ENCODE measurements around the gene SF3B2. TPM values are rescaled to one million over a fixed set of nuclear protein-coding genes. Genes with fewer than 3 reads are reported as not detected.
"Not testable (repeated sequence)": the region's sequence is repeated elsewhere in the genome, so short reads cannot be mapped to it uniquely, and the experiment has no call there.

SF3B2 gene, protein sequence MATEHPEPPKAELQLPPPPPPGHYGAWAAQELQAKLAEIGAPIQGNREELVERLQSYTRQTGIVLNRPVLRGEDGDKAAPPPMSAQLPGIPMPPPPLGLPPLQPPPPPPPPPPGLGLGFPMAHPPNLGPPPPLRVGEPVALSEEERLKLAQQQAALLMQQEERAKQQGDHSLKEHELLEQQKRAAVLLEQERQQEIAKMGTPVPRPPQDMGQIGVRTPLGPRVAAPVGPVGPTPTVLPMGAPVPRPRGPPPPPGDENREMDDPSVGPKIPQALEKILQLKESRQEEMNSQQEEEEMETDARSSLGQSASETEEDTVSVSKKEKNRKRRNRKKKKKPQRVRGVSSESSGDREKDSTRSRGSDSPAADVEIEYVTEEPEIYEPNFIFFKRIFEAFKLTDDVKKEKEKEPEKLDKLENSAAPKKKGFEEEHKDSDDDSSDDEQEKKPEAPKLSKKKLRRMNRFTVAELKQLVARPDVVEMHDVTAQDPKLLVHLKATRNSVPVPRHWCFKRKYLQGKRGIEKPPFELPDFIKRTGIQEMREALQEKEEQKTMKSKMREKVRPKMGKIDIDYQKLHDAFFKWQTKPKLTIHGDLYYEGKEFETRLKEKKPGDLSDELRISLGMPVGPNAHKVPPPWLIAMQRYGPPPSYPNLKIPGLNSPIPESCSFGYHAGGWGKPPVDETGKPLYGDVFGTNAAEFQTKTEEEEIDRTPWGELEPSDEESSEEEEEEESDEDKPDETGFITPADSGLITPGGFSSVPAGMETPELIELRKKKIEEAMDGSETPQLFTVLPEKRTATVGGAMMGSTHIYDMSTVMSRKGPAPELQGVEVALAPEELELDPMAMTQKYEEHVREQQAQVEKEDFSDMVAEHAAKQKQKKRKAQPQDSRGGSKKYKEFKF
- polyA plus RNA-seq (2012; ENCODE audit: insufficient read depth, insufficient read length) = 291 TPM

DNA sequence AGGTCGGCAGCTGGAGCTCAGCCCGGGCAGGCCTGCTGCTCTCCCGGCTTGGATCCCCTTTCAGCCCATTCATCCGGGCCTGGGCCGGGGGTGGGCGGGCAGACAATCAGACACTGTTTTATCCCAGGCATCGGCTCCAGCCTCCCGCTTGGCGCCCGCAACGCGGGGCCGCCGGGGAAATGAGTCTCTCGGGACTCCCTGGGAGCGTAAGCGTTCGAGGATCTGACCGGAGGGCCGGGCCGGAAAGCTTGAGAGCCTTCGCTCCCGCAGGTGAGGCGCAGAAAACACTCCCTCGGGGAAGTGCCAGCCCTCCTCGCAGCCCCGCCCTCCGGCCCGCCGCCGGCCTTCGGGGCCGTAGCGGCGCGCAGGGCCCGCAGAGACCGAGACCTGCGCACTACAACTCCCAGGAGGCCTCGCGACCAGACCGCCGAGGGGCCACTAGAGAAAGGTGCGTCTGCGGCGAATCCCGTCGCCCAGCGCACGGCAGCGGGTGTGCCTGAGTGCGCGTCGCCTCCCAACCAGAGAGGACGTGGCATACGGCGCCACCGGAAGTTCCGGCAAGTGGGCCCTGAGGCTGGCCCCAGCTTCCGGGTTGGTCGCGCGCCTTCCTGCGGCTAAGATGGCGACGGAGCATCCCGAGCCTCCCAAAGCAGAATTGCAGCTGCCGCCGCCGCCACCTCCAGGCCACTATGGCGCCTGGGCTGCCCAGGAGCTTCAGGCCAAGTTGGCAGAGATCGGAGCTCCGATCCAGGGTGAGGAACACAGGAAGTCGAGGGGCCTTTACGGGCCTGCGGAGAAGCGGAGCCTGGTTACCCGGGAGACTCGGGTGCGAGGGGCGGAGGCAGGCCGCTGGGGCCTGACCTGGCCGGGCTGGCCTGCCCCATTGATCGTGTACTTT is at the start of gene SF3B2:
Gene SF3B2, plus strand, starts transcription at position 599 of the 898 bp plus-strand sequence. Its CDS starts 21 bp downstream, at position 620.
- DNase-seq (ENCODE audit: low read depth, low spot score) = peak; percentile 97
- H3K4me3 ChIP-seq (ENCODE audit: low read length) = peak within 1 kb of the TSS; percentile 98

GRCh38 chr11:66002648-66003225 is 49.4 kb upstream of the SF3B2 start:
- DNase-seq (ENCODE audit: low read depth, low spot score) = no peak
- peak overlapping the region; percentile 100 for H3K4me3 ChIP-seq (ENCODE audit: low read length)

GRCh38 chr11:66003291-66003690 is 48.9 kb upstream of the SF3B2 start:
- peak overlapping the region; percentile 100 for H3K4me3 ChIP-seq (ENCODE audit: low read length)
- DNase-seq (ENCODE audit: low read depth, low spot score) = no peak

- H3K4me3 ChIP-seq (ENCODE audit: low read length) = peak overlapping the region; percentile 24; the same call in 1 of the 2 replicates
- peak; percentile 83 for DNase-seq (ENCODE audit: low read depth, low spot score)
Measured at GRCh38 chr11:66004186-66004585, 48.0 kb upstream of the SF3B2 start.

GRCh38 chr11:66006134-66006890 is 45.9 kb upstream of the SF3B2 start:
- DNase-seq (ENCODE audit: low read depth, low spot score) = no peak
- H3K4me3 ChIP-seq (ENCODE audit: low read length) = no peak overlapping the region

- no peak for DNase-seq (ENCODE audit: low read depth, low spot score)
- no peak overlapping the region for H3K4me3 ChIP-seq (ENCODE audit: low read length)
Measured at GRCh38 chr11:66006891-66007176, 45.3 kb upstream of the SF3B2 start.

DNA sequence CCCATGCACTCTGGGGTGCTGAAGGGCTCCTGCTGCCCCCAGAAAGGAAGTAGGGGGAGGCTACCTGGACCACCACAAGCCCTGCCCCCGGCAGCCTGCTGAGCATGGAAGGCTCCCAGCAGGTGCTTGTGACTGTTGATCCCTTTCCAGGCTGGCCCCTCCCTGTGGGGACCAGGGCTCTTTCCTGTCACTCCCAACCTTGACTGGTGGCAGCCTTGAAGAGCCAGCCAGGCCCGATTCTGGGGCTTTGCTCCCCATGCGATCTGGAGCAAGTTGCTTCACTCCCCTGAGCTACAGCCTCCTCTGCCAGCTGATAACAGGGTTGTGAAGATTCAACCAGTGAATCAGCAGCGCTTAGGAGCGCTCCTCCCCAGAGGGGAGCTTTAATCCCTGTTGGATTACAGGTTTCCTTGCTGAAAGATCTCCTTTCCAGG is 44.9 kb upstream of the SF3B2 start:
- DNase-seq (ENCODE audit: low read depth, low spot score) = peak; percentile 65
- H3K4me3 ChIP-seq (ENCODE audit: low read length) = no peak overlapping the region

GRCh38 chr11:66008095-66008467 is 44.1 kb upstream of the SF3B2 start:
- H3K4me3 ChIP-seq (ENCODE audit: low read length) = no peak overlapping the region
- DNase-seq (ENCODE audit: low read depth, low spot score) = no peak

DNA sequence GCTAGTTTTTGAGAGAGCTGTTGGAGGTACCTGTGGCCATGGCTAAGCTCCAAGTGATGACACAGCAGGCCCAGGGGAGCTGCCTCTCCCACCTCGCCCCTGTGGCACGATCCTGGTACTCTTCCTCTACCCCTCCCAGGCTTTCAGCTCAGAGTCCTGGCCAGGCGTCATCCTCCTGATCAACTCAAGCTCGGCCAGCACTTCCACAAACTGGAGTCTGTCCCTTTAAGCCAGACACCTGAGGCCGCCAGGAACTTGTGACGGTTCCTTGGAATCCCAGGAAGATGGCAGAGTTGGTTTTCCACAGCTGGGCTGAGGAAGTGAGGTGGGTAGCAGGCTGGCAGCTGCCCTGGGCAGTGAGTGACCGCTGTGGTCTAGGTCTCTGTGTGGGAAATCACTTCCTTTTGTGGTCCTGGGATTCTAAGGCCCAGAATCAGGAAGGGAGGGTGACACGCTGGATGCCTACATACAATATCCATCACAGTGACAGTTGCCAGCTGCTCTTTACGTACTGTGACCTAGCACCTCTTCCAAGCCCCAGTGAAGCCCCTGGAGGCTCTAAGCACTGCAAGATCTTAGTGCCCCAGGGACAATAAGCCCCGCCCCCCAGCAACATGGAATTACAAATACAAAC is 43.6 kb upstream of the SF3B2 start:
- no peak for DNase-seq (ENCODE audit: low read depth, low spot score)
- no peak overlapping the region for H3K4me3 ChIP-seq (ENCODE audit: low read length)

DNA sequence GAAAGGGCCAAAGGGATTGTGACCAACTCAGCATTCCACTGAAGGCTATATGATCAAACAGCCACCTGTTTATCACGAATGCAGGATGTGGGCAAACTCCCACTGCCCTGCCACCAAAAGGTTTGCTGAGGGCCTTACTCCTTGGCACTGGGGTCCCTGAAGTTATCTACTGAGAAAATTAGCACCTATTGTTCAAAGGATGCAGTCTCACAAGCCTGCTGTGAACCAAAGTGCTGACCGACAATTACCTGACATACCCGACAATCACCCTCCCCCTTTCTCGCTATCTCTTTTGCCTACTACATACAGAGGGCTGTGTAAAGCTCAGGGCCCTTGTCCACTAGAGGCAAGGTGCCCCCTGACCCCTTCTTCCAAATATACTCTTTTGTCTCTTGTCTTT is 42.1 kb upstream of the SF3B2 start:
- DNase-seq (ENCODE audit: low read depth, low spot score); H3K4me3 ChIP-seq (ENCODE audit: low read length): not testable (repeated sequence)

DNA sequence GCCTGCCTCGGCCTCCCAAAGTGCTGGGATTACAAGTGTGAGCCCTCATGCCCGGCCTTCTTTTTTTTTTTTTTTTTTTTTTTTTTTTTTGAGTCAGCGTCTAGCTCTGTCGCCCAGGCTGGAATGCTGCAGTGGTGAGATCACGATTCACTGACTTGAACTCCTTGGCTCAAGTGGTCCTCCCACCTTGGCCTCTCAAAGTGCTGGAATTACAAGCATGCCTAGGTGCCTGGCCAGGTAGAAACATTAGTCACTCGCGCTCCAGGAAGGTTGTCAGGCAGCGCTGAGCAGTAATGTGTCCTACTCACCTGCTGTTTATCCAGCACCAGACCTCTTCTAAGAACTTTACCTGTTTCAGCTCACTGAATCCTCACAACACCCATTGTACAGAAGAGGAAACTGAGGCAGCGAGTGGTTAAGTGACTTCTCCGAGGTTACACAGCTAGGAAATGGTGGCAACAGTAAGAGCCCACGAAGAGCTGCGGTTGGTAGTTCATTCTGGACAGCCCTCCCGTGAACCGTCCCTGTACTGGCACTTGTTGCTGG is 40.9 kb upstream of the SF3B2 start:
- no peak for DNase-seq (ENCODE audit: low read depth, low spot score)
- no peak overlapping the region for H3K4me3 ChIP-seq (ENCODE audit: low read length)

DNA sequence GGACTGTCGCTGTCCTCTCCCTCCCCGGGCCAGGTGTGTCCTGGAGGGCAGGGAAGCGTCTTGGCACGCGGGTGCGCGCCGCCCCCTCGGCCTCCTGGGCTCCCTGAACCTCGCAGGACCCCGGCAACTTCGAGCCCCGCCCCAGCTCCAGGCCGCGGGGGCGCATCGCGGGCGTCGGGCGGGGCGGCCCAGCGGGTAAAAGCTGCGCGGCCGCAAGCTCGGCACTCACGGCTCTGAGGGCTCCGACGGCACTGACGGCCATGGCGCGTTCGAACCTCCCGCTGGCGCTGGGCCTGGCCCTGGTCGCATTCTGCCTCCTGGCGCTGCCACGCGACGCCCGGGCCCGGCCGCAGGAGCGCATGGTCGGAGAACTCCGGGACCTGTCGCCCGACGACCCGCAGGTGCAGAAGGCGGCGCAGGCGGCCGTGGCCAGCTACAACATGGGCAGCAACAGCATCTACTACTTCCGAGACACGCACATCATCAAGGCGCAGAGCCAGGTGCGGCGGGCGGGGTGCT is 40.3 kb upstream of the SF3B2 start, which contains the start of gene CST6:
Gene CST6, plus strand, starts transcription at position 224 of the 519 bp plus-strand sequence. Its CDS starts 37 bp downstream, at position 261.
- H3K4me3 ChIP-seq (ENCODE audit: low read length) = no peak within 1 kb of the TSS
- DNase-seq (ENCODE audit: low read depth, low spot score) = no peak

GRCh38 chr11:66012371-66012945 is 39.7 kb upstream of the SF3B2 start:
- H3K4me3 ChIP-seq (ENCODE audit: low read length) = no peak overlapping the region
- DNase-seq (ENCODE audit: low read depth, low spot score) = no peak

GRCh38 chr11:66012946-66013761 is 39.0 kb upstream of the SF3B2 start:
- no peak for DNase-seq (ENCODE audit: low read depth, low spot score)
- no peak overlapping the region for H3K4me3 ChIP-seq (ENCODE audit: low read length)

GRCh38 chr11:66013762-66014100 is 38.4 kb upstream of the SF3B2 start:
- DNase-seq (ENCODE audit: low read depth, low spot score) = no peak
- no peak overlapping the region for H3K4me3 ChIP-seq (ENCODE audit: low read length)

- DNase-seq (ENCODE audit: low read depth, low spot score) = no peak
- no peak overlapping the region for H3K4me3 ChIP-seq (ENCODE audit: low read length)
Measured at GRCh38 chr11:66014804-66015453, 37.2 kb upstream of the SF3B2 start.
